ENCODE data around the gene ARSH.

ARSH gene

DNA sequence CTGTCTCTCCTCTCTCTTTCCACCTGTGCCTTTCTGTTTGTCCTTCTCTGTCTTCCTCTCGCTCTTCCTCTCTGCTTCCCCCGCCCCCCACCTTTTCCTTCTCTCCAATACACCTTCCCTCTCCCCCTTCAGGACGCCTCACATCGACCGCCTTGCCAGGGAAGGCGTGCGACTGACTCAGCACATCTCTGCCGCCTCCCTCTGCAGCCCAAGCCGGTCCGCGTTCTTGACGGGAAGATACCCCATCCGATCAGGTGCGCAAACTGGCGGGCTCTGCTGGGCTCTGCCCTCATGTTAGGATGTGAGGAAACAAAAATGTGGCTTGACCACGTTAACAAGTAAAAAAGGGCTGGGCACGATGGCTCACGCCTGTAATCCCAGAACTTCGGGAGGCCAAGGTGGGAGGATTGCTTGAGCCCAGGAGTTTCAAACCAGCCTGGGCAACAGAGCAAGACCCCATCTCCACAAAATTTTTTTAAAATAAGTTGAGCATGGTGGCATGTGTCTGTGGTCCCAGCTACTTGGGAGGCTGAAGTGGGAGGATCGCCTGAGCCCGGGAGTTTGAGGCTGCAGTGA is 70.2 kb downstream of the ARSH start:
- no peak overlapping the region for H3K4me3 ChIP-seq (ENCODE audit: low read depth, low read length)
- no peak for TF ChIP-seq CTCF (IDR thresholded peaks at IDR 0.05; ENCODE audit: insufficient read depth, low read depth, low read length, missing control alignments)
- DNase-seq (ENCODE audit: low read depth) = no peak

Measured in GM12865 (cell line).